ENCODE results near the gene CBARP. TPM values are rescaled to one million over a fixed set of nuclear protein-coding genes. Genes with fewer than 3 reads are reported as not detected.
A peak's percentile ranks its signal among the peaks of the same experiment; 100 is the strongest.

The CBARP gene
- total and polyA plus RNA-seq, 4 donors = 0.05 to 0.25 (median 0.06) TPM; not detected in 1

GRCh38 chr19:1243768-1244692 is 6.2 kb upstream of the CBARP start:
- peaks cover 34 to 73% (median 57%) of the 10 kb centered on the region in 4 donors for H3K4me1 ChIP-seq (ENCODE audit: control insufficient read depth in 4 of 4, insufficient read depth in 4 of 4, low read length in 3 of 4)

More at GRCh38 chr19:1243768-1244692, 6.2 kb upstream of the CBARP start:
- Histone ChIP-seq H3K27ac (ENCODE audit: low read depth in 1 of 2, low read length in 2 of 2) (peak overlapping the region; percentile 86 to 92), H3K9ac (ENCODE audit: low read depth in 1 of 2, low read length in 2 of 2) (peak overlapping the region in 1 of 2 donors; percentile 21), H3K36me3 (ENCODE audit: control insufficient read depth in 4 of 4, insufficient read depth in 3 of 4, low read depth in 1 of 4, low read length in 3 of 4) (no peaks in the 10 kb centered on the region), H3K27me3 (ENCODE audit: control insufficient read depth in 4 of 4, insufficient read depth in 4 of 4, low read length in 3 of 4) (no peaks in the 10 kb centered on the region), H3K9me3 (ENCODE audit: control insufficient read depth in 4 of 4, low read length in 3 of 4) (no peaks in the 10 kb centered on the region), H3K4me3 (ENCODE audit: low read depth in 1 of 3, low read length in 3 of 3) (peak overlapping the region in 1 of 3 donors; percentile 38)
- peak; percentile 88 for DNase-seq (ENCODE audit: low spot score)
- TF ChIP-seq, protein P1, sequence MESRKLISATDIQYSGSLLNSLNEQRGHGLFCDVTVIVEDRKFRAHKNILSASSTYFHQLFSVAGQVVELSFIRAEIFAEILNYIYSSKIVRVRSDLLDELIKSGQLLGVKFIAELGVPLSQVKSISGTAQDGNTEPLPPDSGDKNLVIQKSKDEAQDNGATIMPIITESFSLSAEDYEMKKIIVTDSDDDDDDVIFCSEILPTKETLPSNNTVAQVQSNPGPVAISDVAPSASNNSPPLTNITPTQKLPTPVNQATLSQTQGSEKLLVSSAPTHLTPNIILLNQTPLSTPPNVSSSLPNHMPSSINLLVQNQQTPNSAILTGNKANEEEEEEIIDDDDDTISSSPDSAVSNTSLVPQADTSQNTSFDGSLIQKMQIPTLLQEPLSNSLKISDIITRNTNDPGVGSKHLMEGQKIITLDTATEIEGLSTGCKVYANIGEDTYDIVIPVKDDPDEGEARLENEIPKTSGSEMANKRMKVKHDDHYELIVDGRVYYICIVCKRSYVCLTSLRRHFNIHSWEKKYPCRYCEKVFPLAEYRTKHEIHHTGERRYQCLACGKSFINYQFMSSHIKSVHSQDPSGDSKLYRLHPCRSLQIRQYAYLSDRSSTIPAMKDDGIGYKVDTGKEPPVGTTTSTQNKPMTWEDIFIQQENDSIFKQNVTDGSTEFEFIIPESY (IDR thresholded peaks at IDR 0.05) = no peak
- TF ChIP-seq, protein P2, sequence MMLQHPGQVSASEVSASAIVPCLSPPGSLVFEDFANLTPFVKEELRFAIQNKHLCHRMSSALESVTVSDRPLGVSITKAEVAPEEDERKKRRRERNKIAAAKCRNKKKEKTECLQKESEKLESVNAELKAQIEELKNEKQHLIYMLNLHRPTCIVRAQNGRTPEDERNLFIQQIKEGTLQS (IDR thresholded peaks at IDR 0.05) = no peak
- TF ChIP-seq YY1 (IDR thresholded peaks at IDR 0.05) = peak; percentile 5
- TF ChIP-seq HNF4G (IDR thresholded peaks at IDR 0.05) = no peak
- no peak for TF ChIP-seq SP1 (IDR thresholded peaks at IDR 0.05)
- TF ChIP-seq, protein P3, sequence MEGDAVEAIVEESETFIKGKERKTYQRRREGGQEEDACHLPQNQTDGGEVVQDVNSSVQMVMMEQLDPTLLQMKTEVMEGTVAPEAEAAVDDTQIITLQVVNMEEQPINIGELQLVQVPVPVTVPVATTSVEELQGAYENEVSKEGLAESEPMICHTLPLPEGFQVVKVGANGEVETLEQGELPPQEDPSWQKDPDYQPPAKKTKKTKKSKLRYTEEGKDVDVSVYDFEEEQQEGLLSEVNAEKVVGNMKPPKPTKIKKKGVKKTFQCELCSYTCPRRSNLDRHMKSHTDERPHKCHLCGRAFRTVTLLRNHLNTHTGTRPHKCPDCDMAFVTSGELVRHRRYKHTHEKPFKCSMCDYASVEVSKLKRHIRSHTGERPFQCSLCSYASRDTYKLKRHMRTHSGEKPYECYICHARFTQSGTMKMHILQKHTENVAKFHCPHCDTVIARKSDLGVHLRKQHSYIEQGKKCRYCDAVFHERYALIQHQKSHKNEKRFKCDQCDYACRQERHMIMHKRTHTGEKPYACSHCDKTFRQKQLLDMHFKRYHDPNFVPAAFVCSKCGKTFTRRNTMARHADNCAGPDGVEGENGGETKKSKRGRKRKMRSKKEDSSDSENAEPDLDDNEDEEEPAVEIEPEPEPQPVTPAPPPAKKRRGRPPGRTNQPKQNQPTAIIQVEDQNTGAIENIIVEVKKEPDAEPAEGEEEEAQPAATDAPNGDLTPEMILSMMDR (IDR thresholded peaks at IDR 0.05; ENCODE audit: low read depth, low read length, missing input control) = peak; percentile 93
- TF ChIP-seq, protein P4, sequence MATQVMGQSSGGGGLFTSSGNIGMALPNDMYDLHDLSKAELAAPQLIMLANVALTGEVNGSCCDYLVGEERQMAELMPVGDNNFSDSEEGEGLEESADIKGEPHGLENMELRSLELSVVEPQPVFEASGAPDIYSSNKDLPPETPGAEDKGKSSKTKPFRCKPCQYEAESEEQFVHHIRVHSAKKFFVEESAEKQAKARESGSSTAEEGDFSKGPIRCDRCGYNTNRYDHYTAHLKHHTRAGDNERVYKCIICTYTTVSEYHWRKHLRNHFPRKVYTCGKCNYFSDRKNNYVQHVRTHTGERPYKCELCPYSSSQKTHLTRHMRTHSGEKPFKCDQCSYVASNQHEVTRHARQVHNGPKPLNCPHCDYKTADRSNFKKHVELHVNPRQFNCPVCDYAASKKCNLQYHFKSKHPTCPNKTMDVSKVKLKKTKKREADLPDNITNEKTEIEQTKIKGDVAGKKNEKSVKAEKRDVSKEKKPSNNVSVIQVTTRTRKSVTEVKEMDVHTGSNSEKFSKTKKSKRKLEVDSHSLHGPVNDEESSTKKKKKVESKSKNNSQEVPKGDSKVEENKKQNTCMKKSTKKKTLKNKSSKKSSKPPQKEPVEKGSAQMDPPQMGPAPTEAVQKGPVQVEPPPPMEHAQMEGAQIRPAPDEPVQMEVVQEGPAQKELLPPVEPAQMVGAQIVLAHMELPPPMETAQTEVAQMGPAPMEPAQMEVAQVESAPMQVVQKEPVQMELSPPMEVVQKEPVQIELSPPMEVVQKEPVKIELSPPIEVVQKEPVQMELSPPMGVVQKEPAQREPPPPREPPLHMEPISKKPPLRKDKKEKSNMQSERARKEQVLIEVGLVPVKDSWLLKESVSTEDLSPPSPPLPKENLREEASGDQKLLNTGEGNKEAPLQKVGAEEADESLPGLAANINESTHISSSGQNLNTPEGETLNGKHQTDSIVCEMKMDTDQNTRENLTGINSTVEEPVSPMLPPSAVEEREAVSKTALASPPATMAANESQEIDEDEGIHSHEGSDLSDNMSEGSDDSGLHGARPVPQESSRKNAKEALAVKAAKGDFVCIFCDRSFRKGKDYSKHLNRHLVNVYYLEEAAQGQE (IDR thresholded peaks at IDR 0.05) = no peak
- TF ChIP-seq RAD21 (IDR thresholded peaks at IDR 0.05) = peak; percentile 89 to 94
- peak; percentile 8 to 42 for TF ChIP-seq RXRA (IDR thresholded peaks at IDR 0.05)
- no peak for TF ChIP-seq GABPA (IDR thresholded peaks at IDR 0.05 in 1 of 2, conservative IDR thresholded peaks at IDR 0.05 in 1 of 2)
- no peak for TF ChIP-seq EGR1 (IDR thresholded peaks at IDR 0.05; ENCODE audit: low read depth in 2 of 2)
- TF ChIP-seq JUND (IDR thresholded peaks at IDR 0.05) = no peak
- TF ChIP-seq NR2F2 (IDR thresholded peaks at IDR 0.05) = no peak
- TF ChIP-seq MAX (IDR thresholded peaks at IDR 0.05) = no peak
- WGBS = 23% methylated on average over 33 of the region's 33 CpGs

Measured in liver (tissue), 9 donors.